ENCODE measurements around the gene RAP1GAP2.
"Not testable (repeated sequence)": the region's sequence is repeated elsewhere in the genome, so short reads cannot be mapped to it uniquely, and the experiment has no call there.

Gene RAP1GAP2

GRCh38 chr17:2978116-2978515 is 181.9 kb downstream of the RAP1GAP2 start:
- DNase-seq: peak; percentile 71

- no peak for DNase-seq
Measured at GRCh38 chr17:2978991-2979390, 182.8 kb downstream of the RAP1GAP2 start.

- DNase-seq: no peak
Measured at GRCh38 chr17:2980211-2980903, 184.1 kb downstream of the RAP1GAP2 start.

GRCh38 chr17:2980904-2981246 is 184.6 kb downstream of the RAP1GAP2 start:
- no peak for DNase-seq

- no peak for DNase-seq
Measured at GRCh38 chr17:2981325-2981724, 185.1 kb downstream of the RAP1GAP2 start.

- DNase-seq: no peak
Measured at GRCh38 chr17:2982854-2983253, 186.6 kb downstream of the RAP1GAP2 start.

- no peak for DNase-seq
Measured at GRCh38 chr17:2983255-2983654, 187.0 kb downstream of the RAP1GAP2 start.

- no peak for DNase-seq
Measured at GRCh38 chr17:2985318-2985717, 189.1 kb downstream of the RAP1GAP2 start.

- no peak for DNase-seq
Measured at GRCh38 chr17:2986925-2987324, 190.7 kb downstream of the RAP1GAP2 start.

GRCh38 chr17:2989396-2989795 is 193.2 kb downstream of the RAP1GAP2 start:
- not testable (repeated sequence) for DNase-seq

- no peak for DNase-seq
Measured at GRCh38 chr17:2989855-2990254, 193.6 kb downstream of the RAP1GAP2 start.

- DNase-seq: no peak
Measured at GRCh38 chr17:2990396-2990795, 194.2 kb downstream of the RAP1GAP2 start.

- DNase-seq: not testable (repeated sequence)
Measured at GRCh38 chr17:2991396-2992180, 195.3 kb downstream of the RAP1GAP2 start.

- DNase-seq: no peak
Measured at GRCh38 chr17:2994441-2994840, 198.2 kb downstream of the RAP1GAP2 start.

GRCh38 chr17:2995377-2995776 is 199.1 kb downstream of the RAP1GAP2 start:
- no peak for DNase-seq

- no peak for DNase-seq
Measured at GRCh38 chr17:2995886-2996809, 199.9 kb downstream of the RAP1GAP2 start.

GRCh38 chr17:2996810-2997670 is 200.8 kb downstream of the RAP1GAP2 start:
- no peak for DNase-seq

GRCh38 chr17:2998469-2998901 is 202.2 kb downstream of the RAP1GAP2 start:
- DNase-seq: not testable (repeated sequence)

- DNase-seq: no peak
Measured at GRCh38 chr17:3002538-3003295, 206.5 kb downstream of the RAP1GAP2 start.

GRCh38 chr17:3003296-3004149 is 207.3 kb downstream of the RAP1GAP2 start:
- no peak for DNase-seq
